Activated CD8-positive, alpha-beta memory T cell treated with anti-CD3 and anti-CD28 coated beads, Interleukin-2, amount 50 U/mL, for 48 hours (primary cell): ENCODE measurements around the gene GRID2.
"Not testable (repeated sequence)": the region's sequence is repeated elsewhere in the genome, so short reads cannot be mapped to it uniquely, and the experiment has no call there.

ENCODE experiments used
- DNase-seq: peaks from one replicate; pipeline ENCODE4 v3.0.0-alpha.2; 2020

GRID2 gene

GRCh38 chr4:92303621-92304027 is at the start of gene GRID2:
TSS of gene GRID2 (plus strand) at chr4:92303966.
- DNase-seq, result no peak

- no peak for DNase-seq
Measured at GRCh38 chr4:92253986-92254671, 49.6 kb upstream of the GRID2 start.

GRCh38 chr4:92254767-92255442 is 48.9 kb upstream of the GRID2 start:
- DNase-seq, result no peak

GRCh38 chr4:92255920-92256244 is 47.9 kb upstream of the GRID2 start:
- no peak for DNase-seq

- no peak for DNase-seq
Measured at GRCh38 chr4:92257931-92258857, 45.6 kb upstream of the GRID2 start.

- no peak for DNase-seq
Measured at GRCh38 chr4:92261256-92261655, 42.5 kb upstream of the GRID2 start.

GRCh38 chr4:92262371-92262770 is 41.4 kb upstream of the GRID2 start:
- DNase-seq, result no peak

GRCh38 chr4:92263010-92263409 is 40.8 kb upstream of the GRID2 start:
- no peak for DNase-seq

- DNase-seq, result no peak
Measured at GRCh38 chr4:92263575-92263974, 40.2 kb upstream of the GRID2 start.

GRCh38 chr4:92264163-92264562 is 39.6 kb upstream of the GRID2 start:
- no peak for DNase-seq

GRCh38 chr4:92265021-92265420 is 38.7 kb upstream of the GRID2 start:
- no peak for DNase-seq

GRCh38 chr4:92265798-92266197 is 38.0 kb upstream of the GRID2 start:
- DNase-seq, result no peak

- DNase-seq, result no peak
Measured at GRCh38 chr4:92266521-92266920, 37.2 kb upstream of the GRID2 start.

GRCh38 chr4:92268642-92269041 is 35.1 kb upstream of the GRID2 start:
- DNase-seq, result no peak

- no peak for DNase-seq
Measured at GRCh38 chr4:92270908-92271307, 32.9 kb upstream of the GRID2 start.

GRCh38 chr4:92271551-92271950 is 32.2 kb upstream of the GRID2 start:
- DNase-seq, result not testable (repeated sequence)

- DNase-seq, result not testable (repeated sequence)
Measured at GRCh38 chr4:92277057-92277881, 26.5 kb upstream of the GRID2 start.

- DNase-seq, result no peak
Measured at GRCh38 chr4:92279296-92279695, 24.5 kb upstream of the GRID2 start.

GRCh38 chr4:92299152-92299551 is 4.6 kb upstream of the GRID2 start:
- DNase-seq, result no peak

GRCh38 chr4:92304121-92304520 is 355 bp downstream of the GRID2 start:
- DNase-seq, result no peak

- DNase-seq, result no peak
Measured at GRCh38 chr4:92304606-92305005, 840 bp downstream of the GRID2 start.

GRCh38 chr4:92305148-92305877 is 1.5 kb downstream of the GRID2 start:
- no peak for DNase-seq
